ENCODE measurements around the gene MCC.

GRCh38 chr5:113519412-113519811 lies 31.2 kb upstream of the MCC start:
- no peak for TF ChIP-seq POLR2AphosphoS5 (IDR thresholded peaks at IDR 0.05; ENCODE audit: low read depth, low read length)
- TF ChIP-seq SIN3A (IDR thresholded peaks at IDR 0.05; ENCODE audit: borderline replicate concordance, insufficient read depth, low read length), result no peak
- no peak for TF ChIP-seq REST (IDR thresholded peaks at IDR 0.05; ENCODE audit: insufficient read depth in 1 of 2, low read depth in 2 of 2, low read length in 2 of 2)
